Measurements from ENCODE around the gene GALNTL6. TPM values are rescaled to one million over a fixed set of nuclear protein-coding genes. Genes with fewer than 3 reads are reported as not detected.

GALNTL6 gene
- total and polyA plus RNA-seq, 2 experiments from 2014 or later = not detected

DNA sequence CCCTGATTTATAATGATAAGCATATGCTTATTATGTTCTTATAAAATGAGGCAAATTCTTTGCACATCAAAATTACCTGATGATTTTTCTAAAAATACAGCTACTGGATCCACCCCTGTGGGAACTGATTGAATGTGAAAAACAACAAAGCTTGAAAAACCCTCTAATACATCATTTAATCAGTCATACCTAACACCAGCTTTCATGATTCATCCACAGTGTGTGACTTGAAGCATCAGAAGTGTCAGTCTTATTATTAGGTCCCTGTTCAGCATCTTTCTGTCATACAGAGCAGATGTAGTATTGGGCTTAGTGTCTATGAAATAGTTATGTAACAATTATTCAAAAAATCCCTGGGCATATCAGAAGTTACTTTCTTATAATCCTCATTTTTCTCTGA lies 684.1 kb downstream of the GALNTL6 start:
- Histone ChIP-seq H3K9me2 (ENCODE audit: insufficient read depth) (no peaks in the 10 kb centered on the region), H3K4me1 (ENCODE audit: insufficient read depth) (no peaks in the 10 kb centered on the region), H3K27ac (no peak overlapping the region), H3K79me2 (ENCODE audit: insufficient read depth) (no peaks in the 10 kb centered on the region), H3K4me3 (no peak overlapping the region), H3K9me3 (ENCODE audit: low read depth) (no peaks in the 10 kb centered on the region), H3K36me3 (ENCODE audit: low read depth) (no peaks in the 10 kb centered on the region), H3F3A (ENCODE audit: insufficient read depth) (no peaks in the 10 kb centered on the region), H2AFZ (no peak overlapping the region), H4K20me1 (ENCODE audit: insufficient read depth) (no peaks in the 10 kb centered on the region), H3K9ac (no peak overlapping the region), H3K27me3 (replicated peaks; ENCODE audit: insufficient read depth) (no peaks in the 10 kb centered on the region), H3K4me2 (ENCODE audit: unreplicated experiment) (no peak overlapping the region)
- DNase-seq = no peak
- no peak for TF ChIP-seq EZH2 (IDR thresholded peaks at IDR 0.05; ENCODE audit: insufficient read depth, poor library complexity, severe bottlenecking)
- TF ChIP-seq EZH2phosphoT487 (IDR thresholded peaks at IDR 0.05; ENCODE audit: insufficient read depth, low read depth) = no peak
- in situ Hi-C loops (cut with MboI) = no loop called here

DNA sequence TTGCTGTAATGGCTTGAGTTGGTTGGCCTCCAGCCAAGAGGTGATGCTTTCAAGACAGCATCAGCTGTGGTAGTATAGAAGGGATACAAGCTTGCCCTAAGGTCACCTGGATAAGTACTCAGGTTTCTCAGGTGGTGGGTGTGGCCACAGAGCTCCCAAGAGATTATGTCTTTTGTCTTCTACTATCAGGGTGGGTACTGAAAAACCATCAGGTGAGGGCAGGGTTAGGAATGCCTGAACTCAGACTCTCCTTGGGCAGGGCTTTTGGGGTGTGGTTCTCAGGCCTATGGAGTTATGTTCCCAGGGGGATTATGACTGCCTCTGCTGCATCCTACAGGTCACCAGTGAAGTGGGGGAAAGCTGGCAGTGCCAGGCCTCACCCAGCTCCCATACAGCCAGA lies 700.8 kb downstream of the GALNTL6 start:
- Histone ChIP-seq H3K9ac (no peak overlapping the region), H3K4me2 (ENCODE audit: unreplicated experiment) (no peak overlapping the region), H3K79me2 (ENCODE audit: insufficient read depth) (no peaks in the 10 kb centered on the region), H3K36me3 (ENCODE audit: low read depth) (no peaks in the 10 kb centered on the region), H3K9me3 (ENCODE audit: low read depth) (no peaks in the 10 kb centered on the region), H3K4me3 (no peak overlapping the region), H3F3A (ENCODE audit: insufficient read depth) (no peaks in the 10 kb centered on the region), H2AFZ (no peak overlapping the region), H3K9me2 (ENCODE audit: insufficient read depth) (no peaks in the 10 kb centered on the region), H4K20me1 (ENCODE audit: insufficient read depth) (no peaks in the 10 kb centered on the region), H3K27me3 (replicated peaks; ENCODE audit: insufficient read depth) (no peaks in the 10 kb centered on the region), H3K4me1 (ENCODE audit: insufficient read depth) (no peaks in the 10 kb centered on the region), H3K27ac (no peak overlapping the region)
- in situ Hi-C loops (cut with MboI) = no loop called here
- DNase-seq = no peak
- no peak for TF ChIP-seq EZH2 (IDR thresholded peaks at IDR 0.05; ENCODE audit: insufficient read depth, poor library complexity, severe bottlenecking)
- no peak for TF ChIP-seq EZH2phosphoT487 (IDR thresholded peaks at IDR 0.05; ENCODE audit: insufficient read depth, low read depth)

DNA sequence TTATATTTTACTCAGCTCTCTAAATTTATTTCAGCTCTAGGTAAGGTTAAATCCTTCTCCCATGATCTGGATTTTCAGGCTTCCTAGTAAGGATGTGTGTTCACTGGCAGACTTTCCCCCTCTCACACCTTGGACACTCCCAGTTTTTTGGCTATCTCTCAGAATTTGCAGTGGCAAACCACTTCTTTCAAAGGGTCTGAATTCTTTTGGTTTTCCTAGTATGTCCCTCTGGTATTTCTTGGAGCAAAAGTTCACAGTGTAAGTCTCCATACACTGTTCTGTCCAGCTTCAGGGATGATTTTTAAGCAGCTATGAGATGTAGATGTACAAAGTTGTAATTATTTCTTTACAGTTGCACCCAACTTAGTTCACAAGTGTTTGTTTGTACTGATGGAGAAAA lies 701.6 kb downstream of the GALNTL6 start:
- H3K9me2 ChIP-seq (ENCODE audit: insufficient read depth) = no peaks in the 10 kb centered on the region
- no peaks in the 10 kb centered on the region for H3K79me2 ChIP-seq (ENCODE audit: insufficient read depth)
- H2AFZ ChIP-seq = no peak overlapping the region
- no peak for TF ChIP-seq EZH2phosphoT487 (IDR thresholded peaks at IDR 0.05; ENCODE audit: insufficient read depth, low read depth)
- TF ChIP-seq EZH2 (IDR thresholded peaks at IDR 0.05; ENCODE audit: insufficient read depth, poor library complexity, severe bottlenecking) = no peak
- H4K20me1 ChIP-seq (ENCODE audit: insufficient read depth) = no peaks in the 10 kb centered on the region
- no peak overlapping the region for H3K4me2 ChIP-seq (ENCODE audit: unreplicated experiment)
- H3K9me3 ChIP-seq (ENCODE audit: low read depth) = no peaks in the 10 kb centered on the region
- no peaks in the 10 kb centered on the region for H3K36me3 ChIP-seq (ENCODE audit: low read depth)
- in situ Hi-C loops (cut with MboI) = no loop called here
- DNase-seq = no peak
- H3K4me1 ChIP-seq (ENCODE audit: insufficient read depth) = no peaks in the 10 kb centered on the region
- H3K27ac ChIP-seq = no peak overlapping the region
- H3K27me3 ChIP-seq (replicated peaks; ENCODE audit: insufficient read depth) = no peaks in the 10 kb centered on the region
- H3K4me3 ChIP-seq = no peak overlapping the region
- no peak overlapping the region for H3K9ac ChIP-seq
- no peaks in the 10 kb centered on the region for H3F3A ChIP-seq (ENCODE audit: insufficient read depth)

DNA sequence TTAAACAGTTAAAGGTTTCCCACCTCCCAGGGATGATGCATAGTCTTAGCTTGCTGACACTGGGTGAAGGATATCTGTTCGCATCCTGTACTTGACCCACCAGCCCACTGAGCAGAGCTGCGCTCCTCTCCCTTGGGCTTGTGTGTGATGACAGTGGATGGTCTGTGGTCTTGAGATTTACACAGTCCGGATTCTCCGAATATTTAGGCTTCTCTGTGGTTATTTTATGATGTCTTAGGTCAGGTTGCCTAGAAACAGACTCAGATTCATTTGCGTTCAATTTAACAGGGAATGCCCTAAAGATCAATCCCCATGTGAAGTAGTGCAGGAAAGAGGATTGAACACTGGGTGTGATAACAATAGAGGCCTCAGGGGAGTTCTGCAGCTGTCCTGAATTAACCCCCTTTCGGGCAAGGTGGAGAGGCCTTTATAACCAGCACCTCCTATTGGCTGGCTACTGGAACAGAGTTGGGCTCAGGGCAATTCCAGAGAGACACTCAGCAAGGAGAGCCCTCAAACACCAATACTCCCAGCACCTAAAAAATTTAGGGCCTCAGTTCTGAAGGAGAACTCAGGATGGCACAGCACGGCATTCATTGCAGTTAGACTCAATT lies 702.2 kb downstream of the GALNTL6 start:
- TF ChIP-seq EZH2 (IDR thresholded peaks at IDR 0.05; ENCODE audit: insufficient read depth, poor library complexity, severe bottlenecking) (no peak), EZH2phosphoT487 (IDR thresholded peaks at IDR 0.05; ENCODE audit: insufficient read depth, low read depth) (no peak)
- Histone ChIP-seq H3K79me2 (ENCODE audit: insufficient read depth) (no peaks in the 10 kb centered on the region), H3K9me3 (ENCODE audit: low read depth) (no peaks in the 10 kb centered on the region), H3K4me2 (ENCODE audit: unreplicated experiment) (no peak overlapping the region), H3K27ac (no peak overlapping the region), H3F3A (ENCODE audit: insufficient read depth) (no peaks in the 10 kb centered on the region), H4K20me1 (ENCODE audit: insufficient read depth) (no peaks in the 10 kb centered on the region), H3K36me3 (ENCODE audit: low read depth) (no peaks in the 10 kb centered on the region), H3K27me3 (replicated peaks; ENCODE audit: insufficient read depth) (no peaks in the 10 kb centered on the region), H3K9ac (no peak overlapping the region), H3K4me3 (no peak overlapping the region), H2AFZ (no peak overlapping the region), H3K9me2 (ENCODE audit: insufficient read depth) (no peaks in the 10 kb centered on the region), H3K4me1 (ENCODE audit: insufficient read depth) (no peaks in the 10 kb centered on the region)
- in situ Hi-C loops (cut with MboI) = no loop called here
- 23 to 26% methylated on average over 7 of the region's 7 CpGs for WGBS, 2 experiments (ENCODE audit: low coverage in 1 of 2, low lambda C conversion rate in 2 of 2, missing lambda C conversion rate in 2 of 2)
- no peak for DNase-seq

DNA sequence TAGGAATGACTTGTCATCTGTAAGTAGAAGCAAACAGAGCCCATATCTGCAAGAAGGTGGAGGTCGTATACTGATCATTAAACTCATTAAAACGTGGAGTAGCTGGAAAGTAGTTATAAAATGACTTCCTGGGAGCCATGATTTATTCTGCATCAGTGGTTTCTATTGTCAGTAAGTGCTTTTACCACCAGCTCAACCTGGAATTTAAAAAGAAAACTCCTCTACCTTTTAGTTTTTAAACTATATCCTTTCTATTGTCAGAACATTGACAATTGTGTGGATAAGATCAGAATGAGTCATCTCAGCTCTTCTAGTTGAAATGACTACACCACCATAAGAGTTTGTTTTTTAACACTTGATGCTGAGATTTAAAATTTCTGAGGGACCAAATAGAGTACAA lies 704.2 kb downstream of the GALNTL6 start:
- in situ Hi-C loops (cut with MboI) = no loop called here
- no peaks in the 10 kb centered on the region for H3K9me2 ChIP-seq (ENCODE audit: insufficient read depth)
- H3K27ac ChIP-seq = no peak overlapping the region
- no peaks in the 10 kb centered on the region for H3F3A ChIP-seq (ENCODE audit: insufficient read depth)
- H3K4me1 ChIP-seq (ENCODE audit: insufficient read depth) = no peaks in the 10 kb centered on the region
- DNase-seq = no peak
- no peaks in the 10 kb centered on the region for H3K27me3 ChIP-seq (replicated peaks; ENCODE audit: insufficient read depth)
- no peaks in the 10 kb centered on the region for H3K9me3 ChIP-seq (ENCODE audit: low read depth)
- 9 to 11% methylated on average over 2 of the region's 2 CpGs for WGBS, 2 experiments (ENCODE audit: low coverage in 1 of 2, low lambda C conversion rate in 2 of 2, missing lambda C conversion rate in 2 of 2)
- no peak overlapping the region for H3K4me2 ChIP-seq (ENCODE audit: unreplicated experiment)
- TF ChIP-seq EZH2 (IDR thresholded peaks at IDR 0.05; ENCODE audit: insufficient read depth, poor library complexity, severe bottlenecking) = no peak
- TF ChIP-seq EZH2phosphoT487 (IDR thresholded peaks at IDR 0.05; ENCODE audit: insufficient read depth, low read depth) = no peak
- no peak overlapping the region for H3K4me3 ChIP-seq
- no peak overlapping the region for H2AFZ ChIP-seq
- no peaks in the 10 kb centered on the region for H4K20me1 ChIP-seq (ENCODE audit: insufficient read depth)
- no peaks in the 10 kb centered on the region for H3K79me2 ChIP-seq (ENCODE audit: insufficient read depth)
- no peaks in the 10 kb centered on the region for H3K36me3 ChIP-seq (ENCODE audit: low read depth)
- H3K9ac ChIP-seq = no peak overlapping the region
